H9 (cell line): ENCODE results near the gene GRID2. TPM values are rescaled to one million over a fixed set of nuclear protein-coding genes. Genes with fewer than 3 reads are reported as not detected.

Source experiments
- DNase-seq: peaks from one replicate; pipeline ENCODE4 v3.0.0-alpha.2; 2017
- H2AFZ ChIP-seq: one replicate; pipeline ENCODE4 v1.6.1; 2013; ENCODE audit warnings: mild to moderate bottlenecking, low read length, control low read depth, moderate library complexity
- H2AK5ac ChIP-seq: 2 replicates; pipeline ENCODE4 v1.6.1; 2013; ENCODE audit warnings: low read length, control low read depth, mixed read lengths; ENCODE audit not compliant: insufficient read length
- H2BK120ac ChIP-seq: one replicate; pipeline ENCODE4 v1.6.1; 2013; ENCODE audit warnings: low read depth, mild to moderate bottlenecking, low read length, control low read depth, inconsistent platforms; ENCODE audit not compliant: poor library complexity, severe bottlenecking
- H2BK12ac ChIP-seq: 2 replicates; pipeline ENCODE4 v1.6.1; 2013; ENCODE audit warnings: low read length, control low read depth, mixed read lengths, low read depth; ENCODE audit not compliant: insufficient read length
- H2BK15ac ChIP-seq: 2 replicates; pipeline ENCODE4 v1.6.1; 2013; ENCODE audit warnings: low read depth, low read length, control low read depth
- H2BK20ac ChIP-seq: one replicate; pipeline ENCODE4 v1.6.1; 2013; ENCODE audit warnings: low read depth, mild to moderate bottlenecking, low read length, control low read depth, inconsistent platforms; ENCODE audit not compliant: poor library complexity, severe bottlenecking
- H2BK5ac ChIP-seq: 2 replicates; pipeline ENCODE4 v1.6.1; 2013; ENCODE audit warnings: low read length, control low read depth, mixed read lengths; ENCODE audit not compliant: insufficient read length
- H3K14ac ChIP-seq: 2 replicates; pipeline ENCODE4 v1.6.1; 2013; ENCODE audit warnings: low read length, control low read depth; ENCODE audit not compliant: insufficient read depth
- H3K18ac ChIP-seq: 2 replicates; pipeline ENCODE4 v1.6.1; 2013; ENCODE audit warnings: low read depth, mild to moderate bottlenecking, mixed read lengths, low read length, control low read depth; ENCODE audit not compliant: insufficient read length
- H3K23ac ChIP-seq: 2 replicates; pipeline ENCODE4 v1.6.1; 2013; ENCODE audit warnings: low read length, control low read depth, mixed read lengths, low read depth; ENCODE audit not compliant: insufficient read length
- H3K23me2 ChIP-seq: 2 replicates; pipeline ENCODE4 v1.6.1; 2013; ENCODE audit warnings: low read depth, mild to moderate bottlenecking, mixed read lengths, low read length, control low read depth; ENCODE audit not compliant: insufficient read length, poor library complexity, severe bottlenecking
- H3K27ac ChIP-seq: 2 replicates; pipeline ENCODE4 v1.5.1; 2013; ENCODE audit warnings: low read length, control low read depth, mixed read lengths, low read depth; ENCODE audit not compliant: insufficient read length
- H3K27me3 ChIP-seq: 2 replicates; pipeline ENCODE4 v1.6.1; 2013; ENCODE audit warnings: low read length, control low read depth, inconsistent platforms; ENCODE audit not compliant: insufficient read depth
- H3K4ac ChIP-seq: 2 replicates; pipeline ENCODE4 v1.6.1; 2013; ENCODE audit warnings: low read depth, mild to moderate bottlenecking, control low read depth, inconsistent platforms, low read length, moderate library complexity
- H3K4me1 ChIP-seq: 2 replicates; pipeline ENCODE4 v1.6.1; 2013; ENCODE audit warnings: low read length, control low read depth, inconsistent platforms; ENCODE audit not compliant: insufficient read depth
- H3K4me2 ChIP-seq: 2 replicates; pipeline ENCODE4 v1.6.1; 2013; ENCODE audit warnings: low read length, control low read depth, mixed read lengths; ENCODE audit not compliant: insufficient read length, insufficient read depth
- H3K56ac ChIP-seq: 2 replicates; pipeline ENCODE4 v1.6.1; 2013; ENCODE audit warnings: low read depth, mild to moderate bottlenecking, mixed read lengths, low read length, control low read depth; ENCODE audit not compliant: insufficient read length
- H3K79me1 ChIP-seq: 2 replicates; pipeline ENCODE4 v1.6.1; 2013; ENCODE audit warnings: low read depth, mild to moderate bottlenecking, moderate library complexity, low read length, control low read depth, inconsistent platforms; ENCODE audit not compliant: insufficient read depth, poor library complexity, severe bottlenecking
- H3K79me2 ChIP-seq: 2 replicates; pipeline ENCODE4 v1.6.1; 2013; ENCODE audit warnings: low read length, control low read depth, inconsistent platforms; ENCODE audit not compliant: insufficient read depth
- H3K9ac ChIP-seq: 2 replicates; pipeline ENCODE4 v1.6.1; 2013; ENCODE audit warnings: low read length, control low read depth, mixed read lengths; ENCODE audit not compliant: insufficient read length; ENCODE audit errors: extremely low read depth
- H3K9me3 ChIP-seq: one replicate; pipeline ENCODE4 v1.6.1; 2013; ENCODE audit warnings: low read depth, low read length, inconsistent platforms; ENCODE audit not compliant: control insufficient read depth
- H3T11ph ChIP-seq: one replicate; pipeline ENCODE4 v1.6.1; 2013; ENCODE audit warnings: mild to moderate bottlenecking, low read length, control low read depth, inconsistent platforms
- H4K20me1 ChIP-seq: one replicate; pipeline ENCODE4 v1.6.1; 2013; ENCODE audit not compliant: control insufficient read depth, insufficient read length, insufficient read depth
- H4K5ac ChIP-seq: 2 replicates; pipeline ENCODE4 v1.6.1; 2013; ENCODE audit warnings: low read depth, mild to moderate bottlenecking, mixed read lengths, low read length, control low read depth; ENCODE audit not compliant: insufficient read length
- H4K8ac ChIP-seq: replicated peaks from 2 replicates; pipeline ENCODE4 v1.6.1; 2013; ENCODE audit warnings: low read length, control low read depth, mixed read lengths, low read depth; ENCODE audit not compliant: insufficient read length
- H4K91ac ChIP-seq: 2 replicates; pipeline ENCODE4 v1.6.1; 2013; ENCODE audit warnings: low read depth, mild to moderate bottlenecking, moderate library complexity, mixed read lengths, low read length, control low read depth; ENCODE audit not compliant: insufficient read length
- H3K27ac Mint-ChIP-seq, 3 experiments: 2 replicates in 2 of 3; 3 replicates in 1 of 3; pipeline ENCODE4 v1.8.0; 2020 to 2021; ENCODE audit warnings: mixed read lengths in 3 of 3, mild to moderate bottlenecking in 1 of 3, moderate library complexity in 1 of 3
- H3K27me3 Mint-ChIP-seq: 2 replicates; pipeline ENCODE4 v1.8.0; 2021; ENCODE audit warnings: low read depth, mild to moderate bottlenecking, moderate library complexity, mixed read lengths
- H3K36me3 Mint-ChIP-seq, 3 experiments: 2 replicates in 2 of 3; 3 replicates in 1 of 3; pipeline ENCODE4 v1.8.0; 2020 to 2021; ENCODE audit warnings: low read depth in 3 of 3, mixed read lengths in 3 of 3; ENCODE audit not compliant: insufficient read depth in 1 of 3
- H3K4me1 Mint-ChIP-seq, 2 experiments: 2 replicates each; pipeline ENCODE4 v1.8.0; 2020; ENCODE audit warnings: mixed read lengths in 2 of 2
- H3K4me3 Mint-ChIP-seq, 2 experiments: 2 replicates in 1 of 2; 3 replicates in 1 of 2; pipeline ENCODE4 v1.8.0; 2020 to 2021; ENCODE audit warnings: mild to moderate bottlenecking in 2 of 2, mixed read lengths in 2 of 2, moderate library complexity in 1 of 2
- H3K9me3 Mint-ChIP-seq, 2 experiments: 2 replicates in 1 of 2; 3 replicates in 1 of 2; pipeline ENCODE4 v1.8.0; 2020; ENCODE audit warnings: mild to moderate bottlenecking in 2 of 2, mixed read lengths in 2 of 2, moderate library complexity in 1 of 2
- CTCF ChIP-seq: fragments of 200-600 bp; sonication (generic); conservative IDR thresholded peaks from 3 replicates; pipeline ENCODE4 v1.8.0; 2021; ENCODE audit warnings: antibody characterized with exemption, mild to moderate bottlenecking
- WGBS: extraction: QIAGEN DNeasy Blood & Tissue Kit; methylation state at CpG from one replicate; pipeline ENCODE4 v1.1.7; 2013; ENCODE audit warnings: missing lambda C conversion rate, low lambda C conversion rate, mixed read lengths; ENCODE audit not compliant: insufficient read length; ENCODE audit errors: extremely low coverage; 5-methylcytosine and 5-hydroxymethylcytosine counted together
- total RNA-seq: library from RNA; stranded (reverse); gene quantifications from 2 replicates; pipeline ENCODE4 v1.2.1, GENCODE V29; 2021

The GRID2 gene
- total RNA-seq, 1 experiment from 2014 or later, result 21.8 TPM

GRCh38 chr4:93761286-93761685, 1457.5 kb downstream of the GRID2 start:
- H2BK5ac ChIP-seq, result no peak overlapping the region

More at GRCh38 chr4:93761286-93761685, 1457.5 kb downstream of the GRID2 start:
- H3K36me3 Mint-ChIP-seq, result no peaks in the 10 kb centered on the region
- H3K9me3 ChIP-seq, result no peaks in the 10 kb centered on the region
- no peak overlapping the region for H3K23ac ChIP-seq
- no peak for TF ChIP-seq CTCF
- 0 out of 2 replicates have a peak, but pooled peaks cover 2% of the 10 kb centered on the region for H3K79me2 ChIP-seq
- no peak overlapping the region for H3K56ac ChIP-seq
- no peak overlapping the region for H2BK12ac ChIP-seq
- no peaks in the 10 kb centered on the region for H4K20me1 ChIP-seq
- no peak overlapping the region for H2BK20ac ChIP-seq
- H3K27ac ChIP-seq, result no peak overlapping the region
- no peak for DNase-seq
- no peak overlapping the region for H4K91ac ChIP-seq
- no peak overlapping the region for H2BK15ac ChIP-seq
- H3K9me3 Mint-ChIP-seq, result no peaks in the 10 kb centered on the region
- no peaks in the 10 kb centered on the region for H3K27me3 ChIP-seq
- H4K5ac ChIP-seq, result no peak overlapping the region
- H3K14ac ChIP-seq, result no peak overlapping the region
- H2AFZ ChIP-seq, result no peak overlapping the region
- no peak overlapping the region for H3K27ac Mint-ChIP-seq
- H3K18ac ChIP-seq, result no peak overlapping the region
- peaks cover 14 to 16% of the 10 kb centered on the region in 2 experiments for H3K4me1 Mint-ChIP-seq
- no CpG with 5 or more reads among the region's 1 CpG for WGBS
- no peak overlapping the region for H2BK120ac ChIP-seq
- no peaks in the 10 kb centered on the region for H3K27me3 Mint-ChIP-seq
- no peak overlapping the region for H4K8ac ChIP-seq
- no peaks in the 10 kb centered on the region for H3K23me2 ChIP-seq
- H3T11ph ChIP-seq, result no peak overlapping the region
- H3K79me1 ChIP-seq, result no peaks in the 10 kb centered on the region
- H3K4me1 ChIP-seq, result no peaks in the 10 kb centered on the region
- H3K4me3 Mint-ChIP-seq, result no peak overlapping the region
- H2AK5ac ChIP-seq, result no peak overlapping the region
- no peak overlapping the region for H3K4me2 ChIP-seq
- no peak overlapping the region for H3K4ac ChIP-seq
- H3K9ac ChIP-seq, result no peak overlapping the region
